NCI-H2196 (cell line): ENCODE data around the gene FYN.
"Not testable (repeated sequence)": the region's sequence is repeated elsewhere in the genome, so short reads cannot be mapped to it uniquely, and the experiment has no call there.

Experiments
- DNase-seq: peaks from one replicate; lab custom pipeline; 2025; ENCODE audit not compliant: unreplicated experiment; lab: John Stamatoyannopoulos, UW

The FYN gene

GRCh38 chr6:111873178-111874024, at the start of gene FYN:
Gene FYN, minus strand, starts transcription at chr6:111873452. Its CDS starts 153,401 bp downstream, at chr6:111720051.
- DNase-seq: peak; percentile 96

DNA sequence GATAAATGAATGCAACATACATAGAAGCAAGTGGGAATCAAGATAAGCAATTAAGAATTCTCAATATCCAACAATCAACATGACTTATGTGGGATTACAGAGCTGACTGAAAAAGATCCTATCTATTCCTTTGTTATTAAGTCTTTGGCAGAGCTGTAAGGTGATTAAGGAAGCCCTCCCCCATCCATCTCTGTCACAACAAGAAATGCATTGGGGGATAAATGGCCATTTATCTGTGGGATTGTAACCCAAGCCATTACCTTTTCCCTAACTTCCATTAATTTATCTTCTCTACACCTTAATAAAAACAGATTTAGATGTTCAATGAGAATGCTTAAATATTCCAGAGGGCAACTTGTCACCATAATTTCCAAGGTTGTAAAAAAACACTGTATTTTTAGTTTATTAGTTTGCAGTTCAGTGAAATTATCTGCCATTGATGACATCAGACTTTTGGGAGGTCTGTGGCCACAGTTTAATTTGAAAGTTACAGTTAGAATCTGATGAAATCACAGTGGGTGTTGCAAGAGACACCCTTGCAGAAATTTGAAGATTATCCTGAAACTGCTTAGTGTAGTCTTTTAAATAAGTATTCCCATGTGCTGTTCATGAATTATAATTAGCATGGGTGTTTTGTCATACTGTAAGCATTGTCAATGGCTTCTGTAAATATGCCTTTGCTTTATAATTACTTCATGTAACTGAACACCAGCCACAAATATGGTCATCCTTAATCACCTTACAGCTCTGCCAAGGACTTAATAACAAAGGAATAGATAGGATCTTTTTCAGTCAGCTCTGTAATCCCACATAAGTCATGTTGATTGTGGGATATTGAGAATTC, 49.4 kb upstream of the FYN start:
- DNase-seq: peak; percentile 48

- DNase-seq: no peak
Measured at GRCh38 chr6:111921103-111921502, 47.9 kb upstream of the FYN start.

GRCh38 chr6:111920578-111920977, 47.3 kb upstream of the FYN start:
- no peak for DNase-seq

- no peak for DNase-seq
Measured at GRCh38 chr6:111918825-111919224, 45.6 kb upstream of the FYN start.

DNA sequence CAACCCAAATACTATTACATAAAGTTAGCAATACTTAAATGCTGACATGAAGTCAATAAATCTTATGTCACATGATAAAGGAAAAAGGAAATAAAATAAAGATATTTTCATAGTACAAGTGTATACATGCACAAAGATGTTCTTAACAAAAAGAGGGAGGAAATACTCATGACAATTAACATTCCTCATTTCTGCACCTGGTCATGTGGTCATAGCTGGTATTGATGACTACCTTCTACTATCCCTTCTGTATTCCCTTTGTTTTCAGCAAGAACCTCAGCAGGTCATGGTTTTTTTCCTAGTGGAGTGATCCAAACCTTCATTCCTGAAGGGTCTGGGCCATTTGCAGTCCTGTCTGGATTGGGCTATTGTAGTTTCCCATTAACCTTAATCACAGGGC, 43.5 kb upstream of the FYN start:
- no peak for DNase-seq

DNA sequence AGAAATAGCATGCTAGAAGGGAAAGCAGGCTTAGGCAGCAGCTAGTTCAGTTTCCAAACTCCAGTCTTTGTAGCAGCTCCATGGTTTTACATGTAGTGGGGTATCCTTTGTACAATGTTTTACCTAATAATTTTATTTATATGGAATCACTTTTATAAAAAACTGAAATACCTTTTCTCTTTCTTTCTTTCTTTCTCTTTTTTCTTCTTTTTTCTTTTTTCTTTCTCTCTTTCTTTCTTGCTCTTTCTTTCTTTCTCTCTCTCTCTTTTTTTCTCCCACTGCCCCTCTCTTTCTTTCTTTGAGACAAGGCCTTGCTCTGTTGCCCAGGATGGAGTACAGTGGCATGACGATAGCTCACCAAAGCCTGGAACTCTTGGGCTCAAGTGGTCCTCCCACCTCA, 41.4 kb upstream of the FYN start:
- no peak for DNase-seq

- DNase-seq: no peak
Measured at GRCh38 chr6:111912904-111913303, 39.7 kb upstream of the FYN start.

DNA sequence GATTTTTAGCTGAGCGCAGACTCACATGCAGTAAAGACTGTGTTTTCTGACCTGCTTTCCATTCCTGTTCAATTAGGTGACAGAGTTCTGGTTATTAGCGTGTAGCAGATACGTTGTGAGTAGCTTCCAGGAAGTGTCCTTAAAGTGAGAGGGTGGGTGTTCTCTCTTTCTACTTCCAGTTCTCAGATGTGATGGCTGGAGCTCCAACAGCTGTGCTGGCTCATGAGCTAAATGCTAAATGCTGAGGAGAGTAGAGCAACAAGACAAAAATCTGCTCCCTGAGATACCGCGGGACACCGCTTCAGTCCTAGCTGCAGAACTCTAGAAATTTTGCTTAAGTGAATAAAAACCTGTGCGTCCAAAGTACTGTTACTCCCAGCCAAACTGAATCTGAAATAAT, 38.2 kb upstream of the FYN start:
- DNase-seq: no peak

- no peak for DNase-seq
Measured at GRCh38 chr6:111909238-111909637, 36.0 kb upstream of the FYN start.

DNA sequence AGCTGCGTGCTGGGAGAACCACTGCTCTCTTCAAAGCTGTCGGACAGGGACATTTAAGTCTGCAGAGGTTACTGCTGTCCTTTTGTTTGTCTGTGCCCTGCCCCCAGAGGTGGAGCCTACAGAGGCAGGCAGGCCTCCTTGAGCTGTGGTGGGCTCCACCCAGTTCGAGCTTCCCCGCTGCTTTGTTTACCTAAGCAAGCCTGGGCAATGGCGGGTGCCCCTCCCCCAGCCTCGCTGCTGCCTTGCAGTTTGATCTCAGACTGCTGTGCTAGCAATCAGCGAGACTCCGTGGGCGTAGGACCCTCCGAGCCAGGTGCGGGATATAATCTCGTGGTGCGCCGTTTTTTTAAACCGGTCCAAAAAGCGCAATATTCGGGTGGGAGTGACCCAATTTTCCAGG, 35.1 kb upstream of the FYN start:
- DNase-seq: not testable (repeated sequence)

- DNase-seq: no peak
Measured at GRCh38 chr6:111900735-111901134, 27.5 kb upstream of the FYN start.

- DNase-seq: no peak
Measured at GRCh38 chr6:111899531-111899930, 26.3 kb upstream of the FYN start.

- no peak for DNase-seq
Measured at GRCh38 chr6:111898452-111898851, 25.2 kb upstream of the FYN start.

DNA sequence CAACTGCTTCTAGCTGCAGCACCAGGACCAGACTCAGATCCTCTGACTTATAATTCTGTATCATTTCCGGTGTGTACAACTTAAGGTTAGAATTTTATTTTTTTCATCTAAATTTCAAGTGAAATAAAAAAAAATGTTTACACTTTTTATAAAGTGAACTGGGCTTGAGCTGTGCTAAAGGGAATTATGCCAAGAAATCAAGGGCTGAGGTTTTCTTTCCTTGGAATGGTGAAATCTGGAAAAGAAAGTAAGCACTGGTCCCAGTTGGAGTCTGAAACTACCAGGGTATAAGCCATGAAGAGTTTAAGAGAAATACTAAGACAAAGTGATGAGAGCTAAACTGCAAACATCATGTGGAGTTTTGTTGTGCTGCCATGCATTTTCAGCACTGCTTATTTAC, 21.7 kb upstream of the FYN start:
- no peak for DNase-seq

DNA sequence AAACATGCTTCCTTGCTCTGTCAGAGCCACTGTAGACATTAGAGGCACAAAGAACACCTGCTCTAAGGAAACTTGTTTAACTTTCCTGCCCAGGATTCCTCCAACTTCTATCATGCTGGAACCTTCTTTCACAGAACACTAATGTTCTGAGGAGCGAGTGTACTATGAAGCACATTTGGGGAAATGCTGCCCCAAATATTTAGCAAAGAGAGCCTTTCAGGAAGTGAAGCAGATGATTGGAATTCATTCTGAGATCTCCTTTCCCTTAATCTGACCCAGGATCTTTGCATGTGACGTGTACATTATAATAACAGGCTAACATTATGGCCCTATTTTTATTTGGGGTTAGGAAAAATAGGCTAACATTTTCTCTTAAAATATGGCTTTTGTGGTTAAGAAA, 21.0 kb upstream of the FYN start:
- no peak for DNase-seq

DNA sequence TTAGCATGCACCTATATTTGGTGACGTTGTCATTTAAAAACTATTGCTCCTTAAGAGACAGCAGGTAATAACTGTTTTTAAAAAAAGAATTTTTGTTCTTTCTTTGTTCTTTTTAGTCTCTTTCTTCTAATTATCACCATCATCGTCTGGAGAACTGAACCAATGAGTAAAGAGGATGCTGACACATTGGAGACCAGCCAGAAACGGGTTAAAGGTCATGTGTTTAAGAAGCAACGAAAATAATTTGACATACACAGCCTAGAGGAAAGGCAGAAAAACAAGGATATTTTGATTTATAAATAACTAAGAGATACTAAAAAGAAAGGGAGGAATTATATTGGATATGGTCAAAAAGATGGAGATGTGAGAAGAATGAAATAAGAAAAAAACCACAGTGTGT, 19.2 kb upstream of the FYN start:
- DNase-seq: no peak

GRCh38 chr6:111890988-111891387, 17.7 kb upstream of the FYN start:
- DNase-seq: no peak

- DNase-seq: peak; percentile 34
Measured at GRCh38 chr6:111888928-111889695, 15.9 kb upstream of the FYN start.

GRCh38 chr6:111886793-111887192, 13.5 kb upstream of the FYN start:
- not testable (repeated sequence) for DNase-seq

- DNase-seq: no peak
Measured at GRCh38 chr6:111885373-111886027, 12.2 kb upstream of the FYN start.
